Islet precursor cell (in vitro differentiated cells): ENCODE results near the gene MYRIP.
A peak's percentile ranks its signal among the peaks of the same experiment; 100 is the strongest.

Experiments used
- DNase-seq: peaks from one replicate; pipeline ENCODE4 v3.0.0-alpha.2; 2018

Gene MYRIP

DNA sequence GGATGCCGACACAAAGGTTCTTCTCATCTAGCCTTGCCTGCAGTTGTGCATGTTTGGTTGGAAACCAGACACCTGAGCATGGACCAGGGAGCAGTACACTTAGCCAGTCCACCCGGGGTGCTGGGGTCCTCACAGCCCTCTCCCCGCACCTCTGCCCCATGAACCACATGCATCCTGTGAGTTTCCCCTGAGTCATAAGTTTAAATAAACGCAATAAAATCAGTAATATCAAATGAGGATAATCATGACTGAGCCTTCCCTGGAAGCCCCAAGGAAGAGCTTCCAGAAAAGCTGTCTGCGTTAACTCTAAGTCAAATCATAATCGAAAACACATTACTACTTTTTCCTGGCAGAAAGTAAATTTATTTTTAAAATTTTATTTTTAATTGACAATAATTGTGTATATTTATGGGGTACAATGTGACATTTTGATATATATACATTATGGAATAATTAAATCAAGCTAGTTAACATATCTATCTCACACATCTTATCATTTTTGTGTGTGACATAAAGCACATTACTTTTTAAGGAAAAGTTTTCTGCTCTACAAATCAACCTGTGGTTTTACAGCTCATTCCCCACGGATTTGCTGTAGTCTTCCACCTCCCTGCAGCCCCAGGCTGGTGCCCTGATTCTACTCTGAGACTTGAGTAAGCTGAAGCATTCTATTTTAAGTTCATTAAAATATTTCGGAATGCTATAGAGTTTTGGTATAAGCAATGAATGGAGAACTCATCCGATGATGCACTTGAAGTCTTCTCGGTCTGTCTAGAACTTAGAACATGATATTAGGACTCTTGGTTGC, 334.1 kb downstream of the MYRIP start:
- no peak for DNase-seq

DNA sequence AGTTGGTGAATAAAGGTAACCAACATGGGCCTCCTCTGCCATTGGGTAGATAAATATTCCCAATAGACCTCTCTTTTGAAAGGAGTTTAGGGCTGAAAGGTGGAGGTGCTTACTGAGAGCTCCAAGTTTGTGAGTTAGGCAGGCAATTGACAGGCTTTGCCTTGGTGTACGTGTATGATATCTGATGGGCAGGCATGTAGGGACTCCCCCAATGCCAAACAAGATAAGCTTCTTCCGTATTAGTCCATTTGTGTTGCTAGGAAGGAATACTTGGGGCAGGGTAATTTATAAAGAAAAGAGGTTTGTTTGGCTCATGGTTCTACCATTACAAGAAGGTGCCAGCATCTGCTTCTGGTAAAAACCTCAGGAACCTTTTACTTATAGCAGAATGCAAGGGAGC, 339.4 kb downstream of the MYRIP start:
- DNase-seq: no peak

DNA sequence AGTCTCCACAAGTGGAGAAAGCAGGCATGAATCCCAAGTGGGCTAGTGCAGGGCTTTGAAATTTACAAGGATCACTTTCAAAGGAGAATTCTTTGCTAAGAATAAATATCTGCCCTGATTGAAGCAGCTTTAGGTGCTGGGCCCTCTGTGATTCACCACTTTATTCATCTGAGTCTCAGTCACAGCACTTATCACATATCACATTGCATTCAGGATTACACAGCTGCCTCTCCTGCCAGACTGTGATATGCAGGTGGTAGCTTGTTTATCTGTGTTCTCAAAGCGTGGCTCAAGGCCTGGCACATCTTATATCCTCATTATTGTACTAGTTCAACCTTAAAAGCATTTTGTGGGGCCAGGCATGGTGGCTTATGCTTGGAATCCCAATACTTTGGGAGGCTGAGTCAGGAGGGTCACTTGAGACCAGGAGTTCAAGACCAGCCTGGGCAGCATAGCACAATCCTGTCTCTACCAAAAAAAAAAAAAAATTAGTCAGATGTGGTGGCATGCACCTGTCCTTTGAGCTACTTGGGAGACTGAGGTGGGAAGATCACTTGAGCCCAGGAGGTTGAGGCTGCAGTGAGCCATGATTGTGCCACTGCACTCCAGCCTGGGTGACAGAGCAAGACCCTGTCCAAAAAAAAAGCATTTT, 343.2 kb downstream of the MYRIP start:
- no peak for DNase-seq

DNA sequence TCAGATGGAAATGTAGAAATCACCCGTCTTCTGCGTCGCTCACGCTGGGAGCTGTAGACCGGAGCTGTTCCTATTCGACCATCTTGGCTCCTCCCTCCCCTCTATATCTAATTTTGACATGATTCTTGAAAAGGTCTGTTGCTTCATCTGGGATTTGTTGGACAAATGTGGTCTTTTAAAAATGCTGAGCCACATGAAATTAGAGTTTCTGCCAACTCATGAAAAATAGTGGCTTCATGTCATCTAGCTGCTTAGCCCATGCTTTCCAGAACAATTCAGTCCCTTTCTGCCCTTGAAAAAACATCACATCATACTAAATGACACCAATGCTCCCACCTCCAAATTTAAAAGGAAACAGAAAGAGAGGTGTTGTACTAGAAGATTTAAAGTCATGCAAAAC, 351.5 kb downstream of the MYRIP start:
- no peak for DNase-seq

DNA sequence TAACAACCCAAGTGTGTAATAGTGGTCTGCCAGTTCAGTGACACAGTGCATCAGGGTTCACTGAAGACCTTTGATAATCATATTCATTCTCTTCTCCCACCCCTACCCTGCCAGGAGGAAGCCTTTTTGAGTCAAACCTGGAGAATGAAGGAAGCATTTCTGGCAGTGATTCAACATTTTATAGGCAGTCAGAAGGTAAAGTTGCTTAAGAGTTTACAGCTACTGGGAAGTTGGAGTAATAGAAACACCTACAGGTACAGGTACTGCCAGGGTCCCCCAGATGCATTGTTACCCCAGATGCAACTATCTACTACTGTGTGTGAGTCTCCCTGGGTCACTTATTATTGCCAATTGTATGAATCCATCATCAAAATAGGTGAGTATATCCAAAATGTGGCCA, 353.2 kb downstream of the MYRIP start:
- no peak for DNase-seq

DNA sequence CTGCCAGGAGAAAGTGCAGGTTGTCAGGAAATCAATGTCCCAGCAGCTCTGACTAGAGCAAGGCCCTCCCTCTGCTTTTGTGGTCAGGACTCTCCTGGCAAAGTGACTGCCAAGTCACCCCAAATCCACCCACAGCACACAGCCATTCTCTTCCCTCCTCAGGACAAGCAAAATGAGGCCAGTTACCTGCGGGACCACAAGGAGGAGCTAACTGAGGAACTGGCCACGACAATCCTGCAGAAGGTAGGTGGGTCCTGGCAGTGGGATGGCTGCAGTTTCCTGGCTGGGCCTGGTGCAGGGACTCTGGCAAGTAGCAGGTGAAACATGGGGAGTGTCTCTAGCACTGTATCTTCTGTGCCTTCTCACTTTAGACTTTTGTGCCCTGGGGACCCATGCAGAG, 357.6 kb downstream of the MYRIP start:
- DNase-seq: peak; percentile 59

DNA sequence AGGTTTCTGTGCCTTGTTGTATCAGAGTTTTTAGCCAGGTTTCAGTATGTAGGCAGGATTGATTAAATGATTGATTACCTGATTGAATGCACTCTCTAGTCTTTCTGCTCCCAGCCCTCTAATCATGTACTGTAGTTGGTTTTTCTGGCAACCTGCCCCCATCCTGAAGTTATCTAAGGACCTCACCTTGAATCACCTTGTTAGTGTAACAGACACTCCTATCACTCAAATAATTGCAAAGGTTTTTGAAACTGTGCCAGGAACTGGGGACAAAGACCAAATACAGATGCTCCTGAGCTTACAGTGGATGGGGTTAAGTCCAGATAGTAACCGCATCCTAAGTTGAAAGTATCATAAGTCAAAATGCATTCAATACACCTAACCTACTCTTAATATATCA, 358.5 kb downstream of the MYRIP start:
- DNase-seq: no peak

DNA sequence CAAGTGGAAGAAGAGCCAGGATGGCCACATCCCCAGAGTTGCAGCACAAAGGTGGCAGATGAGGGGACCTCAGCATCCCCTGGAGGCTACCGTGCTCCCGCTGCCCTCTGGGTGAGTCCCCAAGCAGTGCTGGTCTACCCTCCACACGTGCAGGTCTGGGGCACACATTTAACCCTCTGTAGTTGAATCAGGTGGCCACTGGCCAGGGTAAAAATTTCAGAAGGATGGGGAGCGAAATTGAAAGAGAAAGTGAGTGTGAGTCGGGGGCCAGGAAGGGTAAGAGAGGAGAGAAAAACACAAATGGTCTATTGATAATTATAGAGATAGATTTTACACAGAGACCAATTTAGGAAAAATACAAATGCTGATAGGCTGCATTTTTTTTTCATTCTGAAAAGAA, 360.6 kb downstream of the MYRIP start:
- no peak for DNase-seq

DNA sequence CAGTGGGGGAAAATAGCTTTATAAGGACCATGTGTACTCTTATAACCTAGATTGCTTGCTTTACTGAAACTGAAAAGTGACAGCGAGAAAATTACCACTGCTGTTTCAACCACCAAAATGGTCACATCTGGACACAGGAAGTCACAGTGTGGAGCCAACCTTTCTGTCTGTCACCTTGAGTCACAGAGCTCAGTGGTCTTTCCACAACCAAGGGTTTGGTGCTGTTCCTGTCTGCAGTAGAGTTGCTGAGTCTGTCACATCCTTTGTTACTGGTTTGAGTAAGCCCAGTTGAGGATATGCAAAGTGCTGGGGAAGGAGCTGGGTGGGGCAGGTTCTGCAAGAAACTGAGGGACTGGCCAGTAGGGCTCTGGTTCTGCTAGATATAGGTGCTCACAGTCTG, 361.0 kb downstream of the MYRIP start:
- no peak for DNase-seq

DNA sequence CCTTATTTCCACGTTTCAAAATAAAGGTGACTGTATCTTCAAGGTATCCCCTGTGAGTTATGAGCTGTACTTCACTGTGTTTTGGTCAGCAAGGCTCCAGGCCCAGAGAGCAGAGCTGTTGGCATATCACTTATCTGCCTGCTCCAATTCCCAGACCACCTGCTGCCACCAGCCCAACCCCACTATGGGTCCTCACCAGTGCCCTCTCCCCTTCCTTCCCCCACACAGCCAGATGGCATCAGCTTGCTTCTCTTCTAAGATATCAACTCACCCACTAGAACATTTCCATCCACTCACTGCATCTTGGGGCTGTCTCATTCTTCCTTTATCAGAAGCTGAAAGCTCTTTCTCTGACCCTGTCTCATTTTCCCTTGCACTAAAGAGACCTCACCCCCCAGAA, 363.2 kb downstream of the MYRIP start:
- DNase-seq: no peak

DNA sequence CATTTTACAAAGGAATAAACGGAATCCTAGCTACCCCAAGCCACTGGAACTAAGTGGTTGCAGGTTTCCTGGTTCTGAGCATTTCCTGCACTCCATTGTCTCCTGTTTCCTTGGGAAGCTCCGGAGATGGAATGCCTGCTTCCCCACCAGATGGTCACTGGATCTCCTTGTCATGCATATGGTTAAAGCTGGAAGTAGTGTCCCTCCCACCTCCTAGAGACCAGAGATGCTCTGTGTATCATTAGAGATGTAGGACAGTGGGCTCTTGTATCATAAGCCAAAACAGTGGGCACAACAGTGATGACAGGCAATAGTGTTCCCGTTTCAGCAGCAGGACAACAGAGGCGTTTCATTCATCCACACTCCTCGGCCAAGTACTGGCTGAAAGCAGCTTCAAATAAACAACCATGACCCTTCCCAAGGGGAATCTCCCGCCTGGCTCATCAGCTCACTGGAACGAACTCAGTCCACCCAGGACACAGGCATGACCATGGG, 363.9 kb downstream of the MYRIP start:
- DNase-seq: no peak

DNA sequence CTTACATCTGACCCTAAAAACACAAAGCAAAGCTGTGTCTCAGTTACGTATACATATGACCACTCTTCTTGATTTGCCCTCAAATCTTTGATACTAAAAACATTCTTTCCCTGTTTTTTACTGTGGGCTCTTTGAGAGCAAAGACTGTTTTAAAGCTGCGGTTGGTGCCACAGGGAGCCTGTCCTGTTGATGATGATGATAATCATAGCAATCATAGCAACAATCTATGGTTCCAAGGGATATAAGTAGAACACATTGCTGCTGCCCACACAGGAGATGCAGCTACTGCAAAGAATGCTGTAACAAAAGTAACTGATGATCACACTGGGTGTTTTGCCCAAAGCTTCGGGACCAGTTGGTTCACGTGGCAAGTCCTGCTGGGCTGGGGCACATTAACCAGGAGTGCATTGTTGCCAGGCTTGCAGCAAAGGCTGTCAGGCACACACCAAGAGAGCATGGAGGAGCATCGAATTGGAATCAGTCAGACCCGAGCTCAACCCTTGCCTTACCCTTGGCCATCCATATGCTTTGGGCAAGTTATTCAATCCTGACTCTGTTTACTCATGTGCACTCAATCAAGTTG, 368.7 kb downstream of the MYRIP start:
- DNase-seq: peak; percentile 30

DNA sequence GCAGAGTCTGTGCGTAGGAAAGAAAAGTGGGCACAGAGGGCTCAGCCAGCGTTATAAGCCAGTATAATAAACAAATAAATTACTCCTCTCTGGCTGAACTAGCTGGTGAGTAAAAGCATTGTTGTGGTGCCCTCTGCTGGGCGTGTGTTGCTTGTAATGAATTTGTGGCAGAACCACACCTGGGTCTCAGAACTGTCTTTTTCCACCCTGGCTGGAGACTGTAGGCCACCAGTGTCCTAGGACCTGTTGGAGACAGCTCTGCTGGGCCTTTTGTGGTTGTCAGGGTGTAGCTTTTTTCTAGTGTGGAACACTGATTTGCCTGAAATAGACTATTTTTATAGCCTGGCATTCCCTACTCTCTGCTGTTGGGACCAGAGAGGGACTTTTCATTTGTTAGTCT, 369.6 kb downstream of the MYRIP start:
- DNase-seq: peak; percentile 82

DNA sequence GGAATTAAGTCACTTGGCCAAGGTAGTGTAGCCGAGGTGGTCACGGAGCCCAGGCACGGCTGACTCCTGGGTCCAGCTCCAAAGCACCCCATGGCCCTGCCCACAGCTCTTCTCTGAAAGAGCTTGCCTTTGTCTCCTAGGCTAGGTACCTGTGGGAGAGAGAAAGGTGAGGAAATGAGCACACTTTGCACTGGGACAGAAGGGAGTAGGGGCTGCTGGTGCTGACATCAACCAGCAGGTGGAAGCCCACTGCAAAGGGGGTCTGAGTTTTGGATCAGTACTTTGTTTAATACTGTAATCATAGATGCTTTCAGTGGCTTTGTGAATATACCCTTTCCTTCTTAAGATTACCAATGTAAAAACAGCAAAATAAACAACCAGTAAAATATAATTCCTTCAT, 371.8 kb downstream of the MYRIP start:
- DNase-seq: no peak

DNA sequence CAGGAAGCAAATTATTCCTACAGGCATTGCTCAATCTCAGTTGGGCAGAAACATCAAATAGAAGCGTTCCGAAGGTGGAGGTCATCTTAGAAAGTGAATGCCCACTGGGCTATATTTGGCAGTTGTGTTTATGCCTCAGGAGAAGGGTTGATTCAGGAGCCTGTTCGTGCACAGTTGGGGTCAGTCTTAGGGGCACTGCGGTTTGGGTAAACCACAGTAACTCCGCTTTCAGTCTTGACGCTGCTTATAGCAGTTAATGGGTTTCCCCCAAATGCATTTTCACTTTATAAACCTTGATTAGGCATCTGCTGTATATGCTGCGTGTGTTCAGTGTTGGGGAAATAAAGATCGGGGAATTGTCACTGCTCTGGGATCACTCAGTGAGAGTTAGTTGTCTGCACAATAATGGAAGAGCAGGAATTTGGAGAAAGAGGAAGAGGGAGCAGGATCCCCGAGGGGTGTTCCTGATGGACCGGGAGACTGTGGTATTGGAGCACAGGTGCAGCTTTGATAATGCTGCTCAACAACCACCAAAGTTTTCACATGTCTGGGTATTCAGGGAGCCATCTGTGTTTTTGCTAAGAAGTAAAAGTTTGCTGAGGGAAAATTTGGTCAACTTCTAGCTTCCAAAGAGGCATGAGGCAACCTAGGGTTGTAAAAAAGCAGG, 375.8 kb downstream of the MYRIP start:
- no peak for DNase-seq

DNA sequence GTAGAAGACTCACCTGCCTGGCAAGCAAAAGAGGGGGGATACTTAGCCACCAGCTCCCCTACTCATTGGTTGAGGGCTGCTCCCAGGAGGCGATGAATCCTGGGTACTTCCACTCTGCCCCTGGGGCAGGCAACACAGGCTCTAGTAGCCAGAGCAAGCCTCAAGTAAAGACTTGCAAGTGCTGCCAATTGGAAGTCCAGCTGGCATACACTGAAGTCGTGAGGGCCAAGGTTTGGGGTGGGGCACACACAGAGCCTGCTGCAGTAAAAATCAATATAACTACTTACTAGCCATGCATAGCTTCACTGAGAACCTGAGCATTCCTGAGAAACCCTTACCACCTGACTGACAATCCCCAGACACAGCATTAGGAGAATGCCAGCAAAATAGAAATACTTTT, 377.1 kb downstream of the MYRIP start:
- peak; percentile 31 for DNase-seq

DNA sequence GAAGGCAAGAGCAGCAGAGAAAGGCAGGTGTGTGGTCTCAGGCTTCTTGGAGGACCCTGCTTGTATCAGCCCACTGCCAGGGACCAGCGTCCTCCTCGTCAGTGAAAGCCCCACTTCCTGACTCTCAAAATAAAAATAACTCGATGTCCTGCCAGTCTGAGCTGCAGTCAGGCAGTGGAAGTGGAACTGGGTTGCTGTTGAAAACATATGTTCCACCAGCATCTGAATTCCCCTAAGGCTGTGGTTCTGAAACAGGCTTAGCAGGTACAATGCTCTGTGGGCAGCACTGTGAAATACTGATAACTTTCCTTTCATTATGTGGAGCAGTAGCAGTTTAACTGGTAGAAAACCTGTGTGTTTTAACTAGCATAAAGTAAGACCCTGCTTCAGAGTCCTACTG, 378.5 kb downstream of the MYRIP start:
- no peak for DNase-seq

DNA sequence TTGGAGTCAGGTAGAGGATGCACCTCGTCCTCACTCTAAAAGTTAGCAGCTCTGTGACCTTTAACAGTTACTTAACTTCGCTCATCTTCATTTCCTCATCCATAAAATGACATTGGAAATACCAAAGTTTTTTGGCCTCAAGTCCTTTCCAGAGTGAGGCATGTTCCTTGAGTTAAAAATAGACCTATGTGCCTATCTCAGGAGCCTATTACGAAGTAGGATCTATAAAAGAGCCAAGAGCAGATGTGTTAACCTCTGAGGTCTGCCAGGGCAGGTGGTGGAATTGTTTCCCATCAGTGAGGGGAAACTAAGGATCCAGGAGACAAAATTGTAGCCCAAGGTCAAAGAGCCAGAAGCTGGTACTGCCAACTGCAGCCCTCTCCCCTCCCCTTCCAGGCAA, 379.7 kb downstream of the MYRIP start:
- DNase-seq: no peak

DNA sequence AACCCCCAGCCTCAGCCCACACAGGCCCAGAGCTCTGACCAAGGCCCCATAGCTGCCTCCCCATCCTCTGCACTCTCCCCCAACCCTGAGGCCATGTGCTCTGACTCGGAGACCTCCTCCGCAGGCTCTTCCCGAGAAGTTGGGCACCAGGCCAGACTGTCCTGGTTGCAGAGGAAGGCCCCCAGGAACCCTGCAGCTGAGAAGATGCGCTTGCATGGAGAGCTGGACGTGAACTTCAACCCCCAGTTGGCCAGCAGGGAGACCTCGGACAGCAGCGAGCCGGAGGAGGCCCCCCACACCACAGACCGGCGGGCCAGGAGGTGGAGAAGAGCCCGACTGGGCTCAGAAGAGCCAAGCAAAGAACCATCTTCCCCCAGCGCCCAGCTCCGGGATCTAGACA, 380.6 kb downstream of the MYRIP start:
- DNase-seq: no peak

DNA sequence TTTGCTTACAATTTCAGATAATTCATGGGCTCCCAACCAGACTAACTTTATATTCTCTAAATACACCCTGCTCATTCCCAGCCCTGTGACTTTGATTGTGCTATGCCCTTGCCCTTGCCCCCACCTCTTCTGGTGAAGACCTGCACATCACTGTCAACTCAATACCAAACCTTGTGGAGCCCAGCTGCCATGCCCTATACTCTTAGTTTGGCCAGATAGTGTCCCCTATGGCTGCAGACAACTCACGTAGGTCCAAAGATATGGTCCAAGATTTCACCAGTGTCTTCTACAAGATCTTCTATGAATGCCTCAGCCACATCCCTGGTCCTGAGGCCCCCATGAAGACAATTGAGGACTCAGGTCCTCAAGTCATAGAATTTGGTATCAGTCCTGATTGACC, 381.8 kb downstream of the MYRIP start:
- DNase-seq: no peak

DNA sequence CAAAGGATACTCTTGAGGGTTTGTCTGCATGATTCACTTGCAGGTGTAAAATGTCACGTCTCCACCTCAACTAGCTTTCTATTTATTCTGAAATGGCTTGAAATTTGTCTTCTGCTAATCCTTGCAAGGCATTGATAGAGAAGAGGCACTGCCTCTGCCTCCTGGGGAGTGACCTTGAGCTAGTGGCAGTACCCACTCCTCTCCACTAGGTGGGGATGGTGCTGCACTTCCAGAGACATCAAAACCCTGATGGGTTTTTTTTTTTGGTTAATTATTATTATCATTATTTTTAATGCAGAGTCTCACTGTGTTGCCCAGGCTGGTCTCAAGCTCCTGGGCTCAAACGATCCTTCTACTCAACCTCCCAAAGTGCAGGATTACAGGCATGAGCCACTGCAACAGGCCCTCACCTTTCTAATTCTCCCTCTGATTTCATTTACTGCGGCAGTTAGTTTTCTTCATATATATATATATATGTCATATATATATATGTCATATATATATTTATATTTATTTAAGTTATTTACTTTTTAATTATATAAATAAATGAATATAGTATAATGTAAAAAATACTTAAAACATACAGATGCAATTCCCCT, 382.5 kb downstream of the MYRIP start:
- no peak for DNase-seq

DNA sequence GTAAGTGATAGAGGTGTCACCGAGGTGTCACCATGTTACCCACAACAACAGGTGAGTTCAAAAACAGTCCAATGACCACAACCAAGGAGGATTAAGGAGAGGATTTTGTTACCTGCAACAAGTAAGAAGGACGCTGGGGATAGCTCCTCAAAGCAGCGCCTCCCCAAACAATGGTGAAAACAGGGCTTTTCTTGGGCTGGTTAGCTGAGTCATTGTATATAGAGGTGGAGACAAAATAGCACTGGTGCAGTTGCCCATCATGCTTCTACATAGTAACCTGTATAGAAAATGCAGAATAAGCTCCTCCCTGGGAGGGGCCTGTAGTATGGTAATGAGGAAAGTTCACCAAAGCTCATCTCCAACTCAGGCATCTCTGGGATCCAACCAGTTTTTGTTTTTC, 383.2 kb downstream of the MYRIP start:
- DNase-seq: no peak

DNA sequence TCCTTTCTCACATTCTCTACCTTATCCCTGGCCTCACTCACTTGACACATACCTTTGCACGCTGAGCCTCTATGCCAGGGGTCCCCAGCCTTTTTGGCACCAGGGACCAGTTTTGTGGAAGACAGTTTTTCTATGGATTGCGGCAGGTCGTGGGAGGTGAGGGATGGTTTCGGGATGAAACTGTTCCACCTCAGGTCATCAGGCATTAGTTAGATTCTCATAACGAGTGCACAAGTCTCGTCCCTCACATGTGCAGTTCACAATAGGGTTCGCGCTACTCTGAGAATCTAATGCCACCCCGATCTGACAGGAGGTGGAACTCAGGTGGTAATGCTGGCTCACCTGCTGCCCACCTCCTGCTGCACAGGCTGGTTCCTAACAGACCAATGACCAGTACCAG, 387.6 kb downstream of the MYRIP start:
- DNase-seq: no peak
